OCI-LY3 (cell line): Measurements from ENCODE around the gene MGRN1.

Experiments used
- CTCF ChIP-seq: fragments of 200-600, 300-600 bp; sonication (generic); IDR thresholded peaks from 2 replicates; pipeline ENCODE4 v1.5.1; 2014; ENCODE audit warnings: antibody characterized with exemption, low read length, low read depth
- EZH2phosphoT487 ChIP-seq: fragments of 200-600 bp; shearing (Covaris generic); IDR thresholded peaks from 2 replicates; pipeline ENCODE4 v1.6.1; 2018; ENCODE audit warnings: antibody characterized with exemption, mixed run types, low read depth

- TF ChIP-seq CTCF, result no peak
- TF ChIP-seq EZH2phosphoT487, result no peak
These were observed 50.4 kb downstream of the MGRN1 start for GRCh38 chr16:4674926-4675530.
